Mesenchymal stem cell (in vitro differentiated cells and primary cell): ENCODE measurements around the gene GPR149. TPM values are rescaled to one million over a fixed set of nuclear protein-coding genes. Genes with fewer than 3 reads are reported as not detected.

Experiments
- small RNA-seq: library from polyadenylated mRNA; stranded (forward); fragments of <200 nt; extraction: miRNeasy Mini kit (QIAGEN cat#:217004); gene quantifications from one replicate; pipeline ENCODE3, GENCODE V24; 2013; ENCODE audit warnings: low read depth

The GPR149 gene

Small RNA genes within 50 kb of the gene (small RNA-seq; reads per million reads assigned to genes)
- not detected for gene RF01210
